Neutrophil (primary cell): Measurements from ENCODE around the gene SMC4.

Experiments
- H3K27ac ChIP-seq: fragments of 200-600 bp; sonication (generic); 2 replicates; pipeline ENCODE4 v1.5.1; 2016; ENCODE audit warnings: mild to moderate bottlenecking, moderate library complexity
- H3K27me3 ChIP-seq: fragments of 200-600 bp; sonication (generic); 2 replicates; pipeline ENCODE4 v1.6.0; 2016; ENCODE audit warnings: mild to moderate bottlenecking
- H3K36me3 ChIP-seq: fragments of 200-600 bp; sonication (generic); 2 replicates; pipeline ENCODE4 v1.5.1; 2017
- H3K4me1 ChIP-seq, 2 experiments: fragments of 200-600 bp in 1 of 2; sonication (generic) in 1 of 2; 1 replicate in 1 of 2; 2 replicates in 1 of 2; pipeline versions ENCODE4 v1.5.1 to v1.6.1; 2013 to 2016; ENCODE audit warnings: low read depth in 1 of 2, low read length in 1 of 2, mild to moderate bottlenecking in 1 of 2, moderate library complexity in 1 of 2; ENCODE audit not compliant: control insufficient read depth in 1 of 2, insufficient read depth in 1 of 2
- H3K4me3 ChIP-seq, 2 experiments: fragments of 200-600 bp in 1 of 2; sonication (generic) in 1 of 2; 1 replicate in 1 of 2; 2 replicates in 1 of 2; pipeline ENCODE4 v1.5.1; 2013 to 2016; ENCODE audit warnings: low read depth in 1 of 2, low read length in 1 of 2, mild to moderate bottlenecking in 1 of 2, moderate library complexity in 1 of 2
- H3K9me3 ChIP-seq: fragments of 200-600 bp; sonication (generic); 2 replicates; pipeline ENCODE4 v1.5.1; 2016
- TF ChIP-seq, protein P1 (sequence below): fragments of 200-600 bp; sonication (generic); IDR thresholded peaks from 2 replicates; pipeline ENCODE4 v1.5.1; 2016; ENCODE audit warnings: antibody characterized with exemption

Gene SMC4

DNA sequence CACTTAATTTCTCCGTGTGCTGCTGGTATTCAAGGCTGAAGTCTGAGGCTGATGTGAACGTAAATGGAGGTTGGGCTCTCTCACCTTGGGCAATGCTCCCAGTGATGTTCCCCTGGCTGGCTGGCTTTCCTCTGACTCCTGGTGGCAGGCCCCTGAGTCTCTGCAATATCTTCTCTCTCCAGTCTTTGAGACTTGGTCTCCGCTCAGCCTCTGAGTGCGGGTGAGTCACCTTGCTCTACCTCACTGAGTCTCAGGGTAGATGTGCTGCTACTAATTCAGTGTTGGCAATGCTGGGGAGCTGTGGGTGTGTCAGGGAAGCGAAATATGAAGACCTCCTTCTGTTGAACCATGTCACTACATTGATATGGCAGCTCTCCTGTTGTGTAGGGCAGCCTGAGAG, 81.5 kb downstream of the SMC4 start:
- Histone ChIP-seq H3K4me3 (no peak overlapping the region), H3K27ac (no peak overlapping the region), H3K4me1 (peaks cover under 1 to 1% of the 10 kb centered on the region in 2 experiments), H3K36me3 (no peaks in the 10 kb centered on the region), H3K27me3 (no peaks in the 10 kb centered on the region), H3K9me3 (no peaks in the 10 kb centered on the region)
- TF ChIP-seq, protein P1, sequence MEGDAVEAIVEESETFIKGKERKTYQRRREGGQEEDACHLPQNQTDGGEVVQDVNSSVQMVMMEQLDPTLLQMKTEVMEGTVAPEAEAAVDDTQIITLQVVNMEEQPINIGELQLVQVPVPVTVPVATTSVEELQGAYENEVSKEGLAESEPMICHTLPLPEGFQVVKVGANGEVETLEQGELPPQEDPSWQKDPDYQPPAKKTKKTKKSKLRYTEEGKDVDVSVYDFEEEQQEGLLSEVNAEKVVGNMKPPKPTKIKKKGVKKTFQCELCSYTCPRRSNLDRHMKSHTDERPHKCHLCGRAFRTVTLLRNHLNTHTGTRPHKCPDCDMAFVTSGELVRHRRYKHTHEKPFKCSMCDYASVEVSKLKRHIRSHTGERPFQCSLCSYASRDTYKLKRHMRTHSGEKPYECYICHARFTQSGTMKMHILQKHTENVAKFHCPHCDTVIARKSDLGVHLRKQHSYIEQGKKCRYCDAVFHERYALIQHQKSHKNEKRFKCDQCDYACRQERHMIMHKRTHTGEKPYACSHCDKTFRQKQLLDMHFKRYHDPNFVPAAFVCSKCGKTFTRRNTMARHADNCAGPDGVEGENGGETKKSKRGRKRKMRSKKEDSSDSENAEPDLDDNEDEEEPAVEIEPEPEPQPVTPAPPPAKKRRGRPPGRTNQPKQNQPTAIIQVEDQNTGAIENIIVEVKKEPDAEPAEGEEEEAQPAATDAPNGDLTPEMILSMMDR: no peak

DNA sequence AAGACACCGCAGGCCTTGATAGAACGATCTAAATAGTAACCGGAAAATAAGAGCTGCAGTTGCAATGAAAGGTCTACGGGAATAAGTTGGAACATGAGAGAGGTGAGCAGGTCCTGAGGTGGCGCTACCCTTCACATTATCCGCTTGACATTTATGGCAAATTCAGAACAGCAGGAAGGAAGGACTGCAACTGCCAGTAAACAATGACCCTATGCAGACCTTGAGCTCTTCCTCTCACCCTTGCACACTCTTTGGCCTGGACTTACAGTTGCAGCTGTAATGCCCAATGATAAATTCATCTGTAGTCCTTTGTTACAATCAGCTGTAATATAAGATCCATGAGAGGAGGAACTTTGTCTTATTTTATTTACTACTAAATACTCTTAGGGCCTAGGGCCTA, 82.4 kb downstream of the SMC4 start:
- Histone ChIP-seq H3K4me3 (no peak overlapping the region), H3K27ac (no peak overlapping the region), H3K4me1 (peaks cover 4 to 5% of the 10 kb centered on the region in 2 experiments), H3K36me3 (no peaks in the 10 kb centered on the region), H3K9me3 (no peaks in the 10 kb centered on the region), H3K27me3 (no peaks in the 10 kb centered on the region)
- TF ChIP-seq, protein P1: no peak

DNA sequence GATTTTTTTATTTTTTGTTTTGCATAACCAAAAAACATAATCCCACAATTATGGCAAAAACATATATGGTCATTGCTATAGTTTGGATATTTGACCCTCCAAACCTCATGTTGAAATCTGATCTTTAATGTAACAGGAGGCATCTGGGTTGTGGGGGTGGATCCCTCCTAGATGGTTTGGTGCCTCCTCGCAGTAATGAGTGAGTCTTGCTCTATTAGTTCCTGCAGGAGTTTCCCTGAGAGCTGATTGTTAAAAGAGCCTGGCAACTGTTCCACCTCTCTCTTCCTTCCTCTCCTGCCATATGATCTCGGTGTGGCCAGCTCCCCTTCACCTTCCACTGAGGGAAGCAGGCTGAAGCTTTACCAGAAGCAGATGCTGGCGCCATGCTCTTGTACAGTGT, 83.3 kb downstream of the SMC4 start:
- Histone ChIP-seq H3K27me3 (no peaks in the 10 kb centered on the region), H3K9me3 (no peaks in the 10 kb centered on the region), H3K4me3 (no peak overlapping the region), H3K27ac (no peak overlapping the region), H3K36me3 (no peaks in the 10 kb centered on the region), H3K4me1 (peaks cover 4 to 5% of the 10 kb centered on the region in 2 experiments)
- TF ChIP-seq, protein P1: no peak
